HG03565 (cell line): ENCODE measurements around the gene SDS.
"Not testable (repeated sequence)": the region's sequence is repeated elsewhere in the genome, so short reads cannot be mapped to it uniquely, and the experiment has no call there.

Source experiments
- ATAC-seq: cut with Tn5 transposase; IDR thresholded peaks from one replicate; pipeline ENCODE4 v1.9.1; 2021; ENCODE audit warnings: mild to moderate bottlenecking, moderate library complexity; ENCODE audit not compliant: unreplicated experiment

SDS gene

GRCh38 chr12:113358381-113359132 lies 45.1 kb downstream of the SDS start, which contains the start of gene PLBD2:
PLBD2 (plus strand) TSS chr12:113358587; CDS start chr12:113358601, 14 bp downstream.
- ATAC-seq: peak; percentile 74

- ATAC-seq: not testable (repeated sequence)
Measured at GRCh38 chr12:113354192-113354591, 49.5 kb downstream of the SDS start.

GRCh38 chr12:113351089-113351488 lies 52.6 kb downstream of the SDS start:
- no peak for ATAC-seq

- no peak for ATAC-seq
Measured at GRCh38 chr12:113348849-113349536, 54.7 kb downstream of the SDS start.

GRCh38 chr12:113347892-113348291 lies 55.8 kb downstream of the SDS start:
- no peak for ATAC-seq

- ATAC-seq: no peak
Measured at GRCh38 chr12:113347107-113347506, 56.6 kb downstream of the SDS start.

GRCh38 chr12:113346353-113346752 lies 57.3 kb downstream of the SDS start:
- ATAC-seq: no peak

GRCh38 chr12:113345318-113345717 lies 58.4 kb downstream of the SDS start:
- no peak for ATAC-seq
